GM18519 (cell line): ENCODE measurements around the gene GSG1L.

Experiments
- ATAC-seq: cut with Tn5 transposase; IDR thresholded peaks from one replicate; pipeline ENCODE4 v1.9.1; 2021; ENCODE audit warnings: mild to moderate bottlenecking, moderate library complexity; ENCODE audit not compliant: unreplicated experiment, low FRiP score

The GSG1L gene

DNA sequence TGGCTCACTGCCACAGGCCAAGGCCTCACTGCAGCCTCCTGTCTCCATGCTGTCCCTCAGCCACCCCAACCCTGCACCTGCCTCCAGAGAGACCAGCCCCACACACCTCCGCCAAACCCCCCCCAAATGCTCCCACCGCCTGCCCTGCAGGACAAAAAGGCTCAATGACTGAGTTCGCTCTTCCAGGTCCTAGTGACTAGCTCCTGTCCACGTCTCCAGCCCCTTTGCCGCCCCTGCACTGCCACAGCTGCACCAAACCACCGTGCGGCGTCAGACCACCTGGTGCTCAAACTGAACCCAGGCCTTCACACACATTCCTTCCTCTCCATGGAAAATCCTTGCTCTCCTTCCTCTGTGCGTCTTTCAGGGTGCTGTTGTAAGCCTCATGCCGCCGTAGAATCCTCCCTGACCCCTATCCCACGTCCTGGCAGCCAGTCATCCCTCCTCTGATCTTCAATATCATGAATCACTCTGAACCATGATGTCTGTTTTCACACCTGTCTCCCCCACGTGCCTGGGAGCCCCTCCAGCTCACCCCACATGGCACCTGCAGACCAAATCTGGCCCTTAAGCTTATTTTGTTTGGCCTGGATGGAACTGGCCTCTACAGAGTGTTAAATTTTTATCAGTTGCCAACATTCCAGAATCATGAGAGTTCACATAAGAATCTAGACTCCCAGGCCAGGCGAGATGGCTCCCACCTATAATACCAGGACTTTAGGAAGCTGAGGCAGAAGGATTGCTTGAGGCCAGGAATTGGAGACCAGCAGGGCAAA lies 4.3 kb upstream of the GSG1L start:
- no peak for ATAC-seq

- no peak for ATAC-seq
These were observed 1.3 kb upstream of the GSG1L start for GRCh38 chr16:28064706-28065249.

DNA sequence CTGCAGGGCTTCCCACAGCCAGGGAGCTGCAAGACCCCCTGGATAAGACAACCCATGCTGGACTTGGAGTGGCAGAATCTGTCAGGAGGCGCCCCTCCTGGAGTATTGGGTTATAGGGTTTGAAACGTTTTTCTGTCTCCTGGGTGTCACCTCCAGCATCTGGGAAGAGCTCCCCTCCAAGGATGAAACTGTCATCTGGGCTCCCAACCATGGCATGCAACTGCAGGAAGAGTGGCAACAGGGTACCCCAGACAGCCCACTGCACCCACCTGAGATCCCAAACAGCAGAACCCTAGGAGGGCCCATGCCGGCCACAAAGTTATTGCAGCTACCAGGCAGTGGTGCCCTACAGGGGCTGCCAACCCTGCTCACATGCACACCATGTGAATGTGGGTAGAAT lies 636 bp upstream of the GSG1L start:
- no peak for ATAC-seq

GRCh38 chr16:28062847-28063521 lies 530 bp downstream of the GSG1L start:
- no peak for ATAC-seq

DNA sequence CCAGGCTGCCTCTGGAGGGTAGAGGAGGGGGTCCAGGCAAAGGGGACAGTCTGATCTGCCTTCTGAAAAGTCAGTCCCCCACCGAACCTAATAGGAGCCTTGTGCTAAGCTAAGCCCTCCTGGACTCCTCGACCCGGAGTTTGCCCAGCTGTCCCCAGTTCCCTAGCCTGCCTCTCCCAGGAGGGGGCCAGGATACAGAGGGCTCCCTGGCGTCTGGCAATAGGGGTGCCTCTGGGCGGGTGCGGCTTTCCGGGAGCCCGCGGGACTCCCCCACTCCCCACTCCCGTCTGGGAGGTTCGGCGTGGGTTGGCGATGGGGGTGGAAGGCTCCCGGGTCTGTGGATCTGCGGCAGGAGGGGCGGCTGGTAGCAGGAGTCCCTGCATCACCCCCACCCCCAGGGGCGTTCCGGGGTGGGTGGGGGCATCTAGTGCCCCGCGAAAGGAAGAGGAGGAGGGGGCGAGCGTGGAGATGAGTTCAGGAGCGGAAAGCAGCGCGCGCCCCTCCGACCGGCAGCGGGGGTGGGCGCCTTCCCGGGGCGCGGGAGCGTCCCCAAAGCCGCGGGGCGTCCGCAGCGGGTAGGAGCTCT lies 1.2 kb downstream of the GSG1L start:
- ATAC-seq, result no peak

GRCh38 chr16:28061352-28062101 lies 2.0 kb downstream of the GSG1L start:
- ATAC-seq, result no peak

- ATAC-seq, result no peak
These were observed 3.5 kb downstream of the GSG1L start for GRCh38 chr16:28059841-28060575.

GRCh38 chr16:28058839-28059589 lies 4.5 kb downstream of the GSG1L start:
- no peak for ATAC-seq

DNA sequence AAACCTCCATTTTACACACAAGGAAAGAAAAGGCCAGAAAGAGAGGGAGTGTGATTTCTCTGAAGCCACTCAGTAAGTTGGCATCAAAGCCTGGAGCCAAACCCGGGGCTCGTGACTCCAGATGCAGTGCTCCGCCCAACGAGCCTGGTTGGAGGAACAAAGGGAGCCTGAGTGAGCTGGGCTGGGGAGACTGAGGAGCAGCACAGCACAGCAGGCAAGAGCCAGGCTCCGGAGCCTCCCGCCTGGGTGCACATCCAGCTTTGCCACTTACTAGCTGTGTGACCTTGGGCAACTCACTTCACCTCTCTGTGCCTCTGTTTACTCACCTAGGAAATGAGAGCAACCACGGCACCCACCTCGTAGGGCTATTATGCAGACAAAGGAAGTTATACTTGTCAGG lies 5.6 kb downstream of the GSG1L start:
- ATAC-seq, result no peak

- ATAC-seq, result no peak
These were observed 10.1 kb downstream of the GSG1L start for GRCh38 chr16:28053461-28053860.

DNA sequence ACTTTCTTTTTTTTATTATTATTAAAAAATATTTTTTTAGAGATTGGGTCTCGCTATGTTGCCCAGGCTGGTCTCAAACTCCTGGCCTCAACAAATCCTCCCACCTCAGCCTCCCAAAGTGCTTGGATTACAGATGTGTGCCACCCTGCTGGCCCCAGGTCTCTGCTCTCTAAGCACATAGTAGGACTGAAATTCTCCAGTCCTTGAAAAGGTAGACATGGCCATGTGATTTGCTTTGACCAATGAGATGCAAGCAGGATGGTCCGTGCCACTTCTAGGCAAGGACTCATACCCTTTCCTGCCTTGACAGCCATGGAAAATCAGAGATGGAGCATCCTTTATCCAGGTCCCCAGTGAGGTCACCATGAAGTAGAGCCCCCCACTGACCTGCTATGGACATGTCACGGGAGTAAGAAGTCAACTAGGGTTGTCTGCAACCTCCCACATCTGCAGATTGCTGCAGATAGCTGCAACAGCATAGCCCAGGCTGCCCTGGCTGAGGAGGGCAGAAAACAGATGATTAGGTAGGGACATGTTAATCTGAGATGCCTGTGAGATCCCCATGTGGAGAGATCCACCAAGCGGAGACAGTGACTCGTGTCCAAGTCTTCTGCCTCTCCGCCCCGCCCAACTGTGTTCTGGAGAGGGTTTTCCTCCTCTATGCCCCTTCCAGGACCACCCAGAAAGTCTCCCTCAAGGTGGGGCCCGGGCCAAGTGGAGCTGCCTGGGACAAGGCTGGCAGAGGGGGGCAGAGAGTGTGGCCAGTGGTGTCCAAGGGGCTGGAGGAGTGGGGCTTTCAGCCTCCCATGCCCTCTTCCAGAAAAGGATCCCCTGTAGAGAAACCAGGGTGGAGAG lies 11.0 kb downstream of the GSG1L start:
- no peak for ATAC-seq

- no peak for ATAC-seq
These were observed 12.0 kb downstream of the GSG1L start for GRCh38 chr16:28051486-28051885.

- ATAC-seq, result no peak
These were observed 20.7 kb downstream of the GSG1L start for GRCh38 chr16:28042811-28043210.

GRCh38 chr16:28041615-28042014 lies 21.9 kb downstream of the GSG1L start:
- ATAC-seq, result no peak

DNA sequence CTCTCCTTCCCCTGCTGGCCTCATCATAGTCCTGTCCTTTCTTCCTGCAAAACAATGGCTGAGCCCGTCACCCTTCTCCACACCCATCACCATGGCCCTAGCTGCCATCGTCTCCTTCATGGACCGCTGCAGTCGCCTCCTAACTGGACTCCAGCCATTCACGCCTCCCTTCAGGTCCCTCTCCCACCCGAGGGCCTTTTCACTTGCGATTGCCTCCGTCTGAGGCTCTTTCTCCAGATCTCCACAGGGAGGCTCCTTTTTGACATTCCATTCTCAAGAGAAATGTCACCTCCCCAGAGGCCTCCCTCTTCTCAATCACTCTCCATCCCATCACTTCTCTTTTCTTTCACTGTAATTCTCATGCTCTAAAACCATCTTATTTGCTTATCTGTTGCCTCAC lies 23.5 kb downstream of the GSG1L start:
- no peak for ATAC-seq

DNA sequence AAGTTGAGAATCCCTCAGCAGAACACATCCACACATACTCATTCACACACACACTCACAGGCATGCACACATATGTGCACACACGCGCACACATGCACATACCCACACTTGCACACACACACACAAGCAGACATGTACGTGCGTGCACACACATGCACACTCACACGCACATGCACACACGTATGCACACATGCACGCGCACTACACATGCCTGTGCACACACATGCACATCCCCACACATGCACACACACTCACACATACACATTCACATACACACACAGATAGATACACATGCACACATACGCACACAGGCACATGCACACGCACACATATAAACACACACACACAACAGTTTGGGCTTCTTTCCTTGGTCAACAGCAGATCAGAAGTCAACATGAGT lies 24.0 kb downstream of the GSG1L start:
- ATAC-seq, result no peak

DNA sequence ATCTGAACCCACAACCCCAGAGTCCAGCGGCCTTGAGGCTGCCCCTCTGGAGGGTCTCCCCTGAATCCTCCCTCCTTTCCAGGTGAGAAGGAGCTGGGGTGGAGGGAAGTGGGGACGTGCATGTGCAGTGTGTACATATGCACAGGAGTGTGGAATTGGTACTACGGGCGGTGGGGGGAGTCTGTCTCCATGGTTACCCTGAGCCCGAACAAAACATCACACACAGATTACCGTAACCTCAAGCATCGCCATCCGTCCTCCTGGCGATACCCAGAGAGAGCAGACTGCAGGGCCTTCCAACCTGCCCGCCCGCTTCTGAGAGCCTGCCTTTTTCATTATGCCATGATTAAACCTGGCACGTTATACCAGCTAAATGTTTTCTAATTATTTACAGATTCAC lies 25.1 kb downstream of the GSG1L start:
- no peak for ATAC-seq

DNA sequence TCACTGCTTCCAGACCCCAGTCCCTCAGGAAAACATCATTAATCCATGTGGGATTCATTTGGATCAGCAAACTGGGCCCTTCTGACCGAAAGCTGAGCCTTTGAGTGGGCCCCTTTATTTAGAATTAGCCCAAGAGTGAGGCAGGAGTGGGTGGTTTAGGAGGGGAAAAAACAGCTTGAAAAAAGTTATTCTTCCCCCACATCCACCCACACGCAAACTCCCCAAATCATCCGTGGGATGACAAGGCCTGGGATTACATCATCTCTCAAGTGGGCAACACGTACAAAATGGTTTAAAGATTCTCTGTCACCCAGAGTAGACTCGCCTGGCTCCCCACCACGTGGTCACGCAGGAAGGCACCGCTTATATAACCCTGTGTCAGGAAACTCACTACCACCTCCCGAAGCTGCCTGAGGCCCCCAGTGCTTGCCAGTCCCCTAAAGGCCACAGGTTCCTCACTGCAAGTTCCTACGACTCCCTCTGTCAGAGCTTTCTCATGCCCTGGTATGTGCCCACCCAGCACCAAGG lies 27.6 kb downstream of the GSG1L start:
- no peak for ATAC-seq
